GM18502 (cell line): Measurements from ENCODE around the gene ZNF358.
"Not testable (repeated sequence)": the region's sequence is repeated elsewhere in the genome, so short reads cannot be mapped to it uniquely, and the experiment has no call there.

Source experiments
- ATAC-seq: cut with Tn5 transposase; IDR thresholded peaks from one replicate; pipeline ENCODE4 v1.9.1; 2021; ENCODE audit warnings: mild to moderate bottlenecking; ENCODE audit not compliant: unreplicated experiment, poor library complexity

The ZNF358 gene

GRCh38 chr19:7534531-7535046 lies 18.7 kb downstream of the ZNF358 start:
- peak; percentile 4 for ATAC-seq

- ATAC-seq = peak; percentile 71
Measured at GRCh38 chr19:7535047-7535997, 19.4 kb downstream of the ZNF358 start, which contains the start of gene PNPLA6. TSS of gene PNPLA6 (plus strand) at chr19:7535717. CDS start at chr19:7535789, 72 bp downstream.

DNA sequence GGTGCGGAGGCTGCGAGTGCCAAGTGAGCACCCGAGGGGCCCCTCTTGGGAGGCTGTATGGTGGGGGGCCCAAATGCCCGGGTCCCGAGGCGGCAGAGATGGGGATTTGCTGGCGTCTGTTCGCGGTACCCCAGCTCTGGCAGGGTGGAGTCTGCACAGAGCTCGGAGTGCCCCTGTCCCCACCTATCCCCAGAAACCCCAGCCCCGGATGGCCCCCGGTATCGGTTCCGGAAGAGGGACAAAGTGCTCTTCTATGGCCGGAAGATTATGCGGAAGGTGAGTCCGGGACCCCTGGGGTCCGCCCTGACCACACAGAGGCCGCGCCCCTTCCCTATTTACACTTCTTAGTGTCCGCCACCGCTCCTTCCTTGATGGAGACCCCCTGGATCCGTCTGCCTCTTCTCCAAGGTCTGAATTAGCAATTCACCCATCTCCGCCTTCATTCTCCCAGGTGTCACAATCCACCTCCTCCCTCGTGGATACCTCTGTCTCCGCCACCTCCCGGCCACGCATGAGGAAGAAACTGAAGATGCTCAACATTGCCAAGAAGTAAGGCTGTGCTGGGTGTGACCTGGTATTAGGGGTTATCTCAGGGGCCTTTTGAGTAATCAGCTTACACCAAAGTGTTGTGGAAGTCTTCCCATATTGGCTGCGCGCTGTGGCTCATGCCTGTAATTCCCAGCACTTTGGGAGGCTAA lies 20.2 kb downstream of the ZNF358 start:
- ATAC-seq = no peak

DNA sequence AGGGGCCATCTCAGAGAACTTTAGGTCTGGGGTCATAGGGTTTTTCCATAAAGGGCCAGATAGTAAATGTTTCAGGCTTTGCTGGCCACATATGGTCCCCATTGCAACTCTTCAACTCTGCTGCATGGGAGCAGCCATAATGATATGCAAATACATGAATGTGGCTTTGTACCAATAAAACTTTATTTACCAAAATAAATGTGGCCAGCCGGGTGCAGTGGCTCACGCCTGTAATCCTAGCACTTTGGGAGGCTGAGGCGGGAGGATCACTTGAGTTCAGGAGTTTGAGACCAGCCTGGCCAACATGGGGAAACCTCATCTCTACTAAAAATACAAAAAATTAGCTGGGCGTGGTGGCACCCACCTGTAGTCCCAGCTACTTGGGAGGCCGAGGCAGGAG lies 23.1 kb downstream of the ZNF358 start:
- ATAC-seq = not testable (repeated sequence)

DNA sequence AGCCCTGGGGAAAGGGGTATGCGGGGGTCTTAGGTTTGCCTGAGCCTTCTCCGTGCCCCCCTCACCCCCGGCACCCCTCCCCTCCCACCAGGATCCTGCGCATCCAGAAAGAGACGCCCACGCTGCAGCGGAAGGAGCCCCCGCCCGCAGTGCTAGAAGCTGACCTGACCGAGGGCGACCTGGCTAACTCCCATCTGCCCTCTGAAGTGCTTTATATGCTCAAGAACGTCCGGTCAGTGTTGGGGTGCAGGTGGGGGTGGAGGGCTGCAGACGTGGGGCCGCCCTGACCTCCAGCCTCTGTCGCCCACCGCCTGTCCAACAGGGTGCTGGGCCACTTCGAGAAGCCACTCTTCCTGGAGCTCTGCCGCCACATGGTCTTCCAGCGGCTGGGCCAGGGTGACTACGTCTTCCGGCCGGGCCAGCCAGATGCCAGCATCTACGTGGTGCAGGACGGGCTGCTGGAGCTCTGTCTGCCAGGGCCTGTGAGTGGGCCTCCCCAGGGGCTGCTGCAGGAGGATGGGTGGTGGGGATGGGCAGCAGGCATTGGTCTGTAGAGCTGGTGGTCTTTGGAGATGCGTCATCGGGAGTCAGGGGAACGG lies 24.0 kb downstream of the ZNF358 start:
- no peak for ATAC-seq

- no peak for ATAC-seq
Measured at GRCh38 chr19:7540761-7541474, 25.0 kb downstream of the ZNF358 start.

GRCh38 chr19:7541475-7541824 lies 25.5 kb downstream of the ZNF358 start:
- ATAC-seq = no peak

GRCh38 chr19:7541828-7542443 lies 26.0 kb downstream of the ZNF358 start:
- ATAC-seq = no peak

GRCh38 chr19:7542556-7543348 lies 26.8 kb downstream of the ZNF358 start:
- no peak for ATAC-seq

GRCh38 chr19:7544626-7545025 lies 28.7 kb downstream of the ZNF358 start:
- no peak for ATAC-seq

- no peak for ATAC-seq
Measured at GRCh38 chr19:7545300-7545699, 29.4 kb downstream of the ZNF358 start.

- ATAC-seq = no peak
Measured at GRCh38 chr19:7545904-7546303, 30.0 kb downstream of the ZNF358 start.

DNA sequence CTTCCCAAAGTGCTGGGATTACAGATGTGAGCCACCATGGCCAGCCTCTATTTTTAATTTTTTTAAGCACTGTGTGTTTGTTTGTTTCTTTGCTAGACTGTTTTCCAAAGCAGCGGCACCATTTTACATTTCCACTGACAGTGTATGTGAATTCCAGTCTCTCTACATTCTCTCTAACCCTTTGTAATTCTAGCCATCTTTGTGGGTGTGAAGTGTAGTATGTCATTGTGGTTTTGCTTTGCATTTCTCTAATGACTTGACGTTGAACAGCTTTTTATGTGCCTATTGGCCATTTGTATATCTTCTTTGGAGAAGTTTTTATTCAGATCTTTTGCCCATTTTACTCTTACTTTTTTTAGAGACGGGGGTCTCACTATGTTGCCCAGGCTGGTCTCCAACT lies 31.3 kb downstream of the ZNF358 start:
- ATAC-seq = no peak

- no peak for ATAC-seq
Measured at GRCh38 chr19:7549429-7550148, 33.7 kb downstream of the ZNF358 start.

DNA sequence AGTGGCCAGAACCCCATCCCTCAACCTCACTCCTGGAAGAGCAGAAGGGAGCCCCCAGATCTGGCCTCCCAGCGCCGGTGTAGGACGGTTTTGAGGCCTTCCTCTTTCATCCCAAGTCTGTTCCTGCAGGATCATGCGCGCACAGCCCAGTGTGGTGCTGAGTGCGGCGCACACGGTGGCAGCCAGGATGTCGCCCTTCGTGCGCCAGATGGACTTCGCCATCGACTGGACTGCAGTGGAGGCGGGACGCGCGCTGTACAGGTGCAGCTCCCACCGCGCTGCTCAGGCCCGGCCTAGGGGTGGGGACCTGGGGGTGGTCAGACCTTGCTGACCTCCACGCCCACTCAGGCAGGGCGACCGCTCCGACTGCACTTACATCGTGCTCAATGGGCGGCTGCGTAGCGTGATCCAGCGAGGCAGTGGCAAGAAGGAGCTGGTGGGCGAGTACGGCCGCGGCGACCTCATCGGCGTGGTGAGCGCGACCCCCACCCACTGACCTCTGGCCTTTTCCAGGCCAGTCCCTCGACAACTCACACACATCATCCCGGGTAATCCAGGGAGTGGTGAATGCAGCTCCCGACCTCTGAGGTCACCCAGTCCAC lies 34.4 kb downstream of the ZNF358 start:
- no peak for ATAC-seq

DNA sequence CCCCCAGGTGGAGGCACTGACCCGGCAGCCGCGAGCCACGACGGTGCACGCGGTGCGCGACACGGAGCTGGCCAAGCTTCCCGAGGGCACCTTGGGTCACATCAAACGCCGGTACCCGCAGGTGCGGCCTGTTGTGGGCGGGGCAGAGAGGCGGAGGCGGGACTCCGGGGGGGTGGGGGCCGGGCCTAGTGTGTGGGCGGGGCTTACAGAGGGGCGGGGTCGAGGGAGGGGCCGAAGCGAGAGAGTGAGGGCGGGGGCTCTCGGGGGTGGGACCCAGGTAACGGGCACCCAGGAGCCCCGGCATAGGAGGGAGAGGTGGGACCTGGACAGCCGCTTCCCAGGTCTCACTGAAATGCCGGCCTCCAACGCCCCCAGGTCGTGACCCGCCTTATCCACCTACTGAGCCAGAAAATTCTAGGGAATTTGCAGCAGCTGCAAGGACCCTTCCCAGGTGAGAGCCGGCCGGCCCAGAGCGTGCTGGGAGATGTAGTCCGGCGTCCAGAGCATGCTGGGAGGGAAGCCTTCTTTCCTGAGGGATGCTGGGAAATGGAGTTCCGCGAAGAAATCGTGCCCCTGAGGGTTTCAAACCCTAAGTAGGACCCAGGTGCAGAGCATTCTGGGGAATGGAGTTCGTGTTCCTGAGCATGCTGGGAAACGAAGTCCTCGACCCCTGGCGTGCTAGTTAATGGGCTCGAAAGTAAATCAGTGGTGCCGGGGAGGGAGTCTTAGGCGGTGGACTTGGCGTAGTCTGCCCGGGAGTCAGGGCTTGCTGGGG lies 35.3 kb downstream of the ZNF358 start:
- ATAC-seq = no peak

DNA sequence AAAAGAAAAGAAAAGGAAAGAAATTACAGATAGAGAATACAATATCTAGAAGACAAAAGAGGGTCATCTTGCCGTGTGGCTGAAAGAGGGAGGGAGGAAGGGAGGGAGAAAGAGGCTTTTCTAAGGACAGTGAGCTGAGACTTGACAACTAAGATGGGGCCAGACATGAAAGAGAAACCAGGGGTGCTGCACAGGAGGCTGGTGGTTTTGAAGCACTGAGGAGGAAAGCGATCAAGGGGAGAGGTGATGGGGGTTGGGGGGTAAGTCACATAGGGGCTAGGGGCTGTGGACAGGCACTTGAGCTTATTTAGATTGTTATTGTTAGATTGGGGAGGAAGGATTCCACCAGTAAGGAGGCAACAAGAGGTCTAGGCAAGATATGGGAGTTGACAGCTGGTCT lies 36.9 kb downstream of the ZNF358 start:
- ATAC-seq = no peak
